T-helper 1 cell treated with Interleukin-12 subunit alpha and Interleukin-12 subunit beta and Interleukin-4 antibody, amounts not matched to agents 30 ng/mL and 1 ng/mL, for 36 hours (primary cell): ENCODE measurements around the gene TMEM143. TPM values are rescaled to one million over a fixed set of nuclear protein-coding genes. Genes with fewer than 3 reads are reported as not detected.
"Not testable (repeated sequence)": the region's sequence is repeated elsewhere in the genome, so short reads cannot be mapped to it uniquely, and the experiment has no call there.

Experiments used
- intact Hi-C: fragments of 100-400 bp; cut with micrococcal nuclease; formaldehyde crosslinking; loops from one replicate; pipeline ENCODE4 v1.15.1; 2024
- total RNA-seq: library from RNA; stranded (reverse); gene quantifications from 2 replicates; pipeline ENCODE4 v1.2.3, GENCODE V29; 2022

TMEM143 gene
- total RNA-seq, 1 donor from 2014 or later: 14.7 TPM

GRCh38 chr19:48332351-48332661 lies 31.4 kb downstream of the TMEM143 start:
- intact Hi-C loops: loop anchor here (1.0 to 5.0 kb wide), 7 partner anchors 58 to 305 kb away; partner anchors contain the start of genes DBP, KDELR1, LMTK3 and RPL18

DNA sequence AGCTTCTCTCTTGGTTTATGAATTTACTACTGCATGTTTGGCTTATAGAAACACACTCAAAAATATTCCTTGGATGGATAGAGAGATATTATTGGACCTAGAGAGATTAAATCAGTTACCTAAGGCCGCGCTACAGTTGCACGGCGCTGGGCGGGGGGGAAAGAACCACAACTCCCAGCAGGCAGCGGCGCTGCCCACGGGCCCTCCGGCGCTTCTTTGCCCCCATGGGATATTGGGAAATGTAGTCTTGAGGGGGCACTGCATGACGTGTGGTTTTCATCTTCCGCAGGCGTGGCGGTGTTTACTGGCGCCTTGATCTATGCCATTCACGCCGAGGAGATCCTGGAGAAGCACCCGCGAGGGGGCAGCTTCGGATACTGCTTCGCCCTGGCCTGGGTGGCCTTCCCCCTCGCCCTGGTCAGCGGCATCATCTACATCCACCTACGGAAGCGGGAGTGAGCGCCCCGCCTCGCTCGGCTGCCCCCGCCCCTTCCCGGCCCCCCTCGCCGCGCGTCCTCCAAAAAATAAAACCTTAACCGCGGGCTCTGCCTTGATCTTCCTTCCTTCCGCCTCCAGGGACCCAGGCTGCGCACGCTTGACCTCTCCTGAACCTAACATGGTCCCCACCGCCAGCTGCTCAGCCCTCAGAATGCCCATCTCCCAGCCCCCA lies 33.6 kb downstream of the TMEM143 start:
- intact Hi-C loops: loop anchor here (1.0 to 5.0 kb wide), 5 partner anchors 33 to 307 kb away; partner anchors contain the start of genes DBP, GRWD1, LMTK3 and TMEM143

GRCh38 chr19:48329167-48329891 lies 34.4 kb downstream of the TMEM143 start:
- intact Hi-C loops: loop anchor here (10.0 kb wide), 1 partner anchor 545 kb away; the partner anchor contains the start of gene PPP1R15A

DNA sequence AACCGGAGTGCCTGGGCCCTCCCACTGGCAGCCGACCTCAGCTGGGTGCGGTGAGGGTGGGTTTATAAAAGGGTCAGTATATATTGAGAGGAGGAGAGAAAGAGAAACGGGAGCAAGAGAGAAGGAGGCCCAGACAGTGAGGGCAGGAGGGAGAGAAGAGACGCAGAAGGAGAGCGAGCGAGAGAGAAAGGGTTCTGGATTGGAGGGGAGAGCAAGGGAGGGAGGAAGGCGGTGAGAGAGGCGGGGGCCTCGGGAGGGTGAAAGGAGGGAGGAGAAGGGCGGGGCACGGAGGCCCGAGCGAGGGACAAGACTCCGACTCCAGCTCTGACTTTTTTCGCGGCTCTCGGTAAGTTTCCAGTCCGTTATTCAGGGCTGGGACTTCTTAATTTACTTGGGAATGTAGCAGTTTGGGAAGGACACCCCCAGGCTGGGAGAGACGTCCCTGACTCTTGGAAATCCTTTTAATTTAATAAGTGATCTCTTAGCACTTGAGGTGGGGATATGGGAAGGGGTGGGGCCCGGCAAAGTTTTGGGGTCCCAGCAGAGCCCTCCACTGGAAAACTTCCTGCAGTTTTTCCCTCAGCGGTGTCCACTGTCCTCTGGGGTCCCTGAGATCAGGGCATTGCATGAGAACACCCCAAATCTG lies 38.4 kb downstream of the TMEM143 start, which contains the start of gene EMP3:
Gene EMP3 (plus strand): TSS at position 288 of the 646 bp plus-strand sequence. CDS start 1,293 bp downstream, outside the sequence.
- intact Hi-C loops: loop anchor here (2.0 to 10.0 kb wide), 2 partner anchors 293 to 549 kb away; partner anchors contain the start of genes PPP1R15A, RPL18 and SPHK2

- intact Hi-C loops: loop anchor here (1.0 to 10.0 kb wide), 16 partner anchors 11 to 1545 kb away; partner anchors contain the start of genes CYTH2, GRWD1, GYS1 and KDELR1
These were observed 41.8 kb downstream of the TMEM143 start for GRCh38 chr19:48321622-48322591.

DNA sequence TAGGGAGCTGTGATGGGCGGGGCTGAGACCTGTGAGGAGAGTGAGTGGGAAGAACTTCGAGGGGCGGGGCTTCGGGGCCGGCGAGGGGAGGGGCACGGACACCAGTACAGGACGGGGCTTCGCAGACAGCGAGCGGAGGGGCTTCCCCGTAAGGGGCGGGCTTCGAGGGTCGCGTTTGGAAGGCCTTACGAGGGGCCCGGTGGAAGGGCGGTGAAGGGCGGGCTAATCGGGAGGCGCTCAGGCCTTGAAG lies 42.4 kb downstream of the TMEM143 start:
- intact Hi-C loops: loop anchor here (1.0 to 10.0 kb wide), 14 partner anchors 12 to 1546 kb away; partner anchors contain the start of genes CYTH2, GRWD1, GYS1 and LIG1

DNA sequence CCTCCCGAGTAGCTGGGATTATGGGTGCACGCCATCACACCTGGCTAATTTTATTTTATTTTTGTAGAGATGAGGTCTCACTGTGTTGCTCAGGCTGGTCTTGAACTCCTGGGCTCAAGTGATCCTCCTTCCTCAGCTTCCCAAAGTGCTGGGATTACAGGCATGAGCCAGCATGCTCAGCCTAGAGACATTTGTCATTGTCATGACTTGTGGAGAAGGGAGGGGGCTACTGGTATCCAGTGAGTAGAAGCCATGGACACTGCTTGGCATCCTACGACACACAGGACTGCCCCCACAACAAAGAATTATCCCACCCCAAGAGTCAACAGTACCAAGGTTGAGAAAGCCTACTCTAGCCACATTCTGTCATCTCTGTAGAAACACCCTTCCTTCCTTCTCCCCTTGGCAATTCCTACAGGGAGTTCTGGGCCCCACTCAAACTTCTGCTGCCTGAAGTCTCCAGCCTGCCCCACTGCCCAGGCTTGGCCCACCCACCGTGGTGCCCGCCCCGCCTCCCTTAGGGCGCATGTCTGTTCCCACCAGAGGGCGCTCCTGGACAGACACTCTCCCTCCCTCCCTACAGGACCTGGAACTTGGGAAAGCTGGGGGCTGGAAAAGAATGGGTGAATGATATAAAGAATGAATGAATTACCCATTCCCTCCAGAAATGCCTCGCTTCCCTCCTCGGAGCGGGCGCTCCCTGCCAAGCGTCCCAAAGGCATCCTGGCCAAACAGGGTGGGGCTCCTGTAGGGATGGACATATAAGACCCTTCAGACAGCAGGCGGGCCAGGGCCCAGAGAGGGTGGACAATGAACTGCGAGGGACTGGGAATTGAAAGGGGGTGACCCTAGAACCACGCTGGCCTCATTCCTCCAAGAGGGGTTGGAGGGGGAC lies 43.8 kb downstream of the TMEM143 start:
- intact Hi-C loops: loop anchor here (2.0 to 10.0 kb wide), 7 partner anchors 31 to 1547 kb away; partner anchors contain the start of genes LIG1, PNKP, PPP1R15A and ZSWIM9

DNA sequence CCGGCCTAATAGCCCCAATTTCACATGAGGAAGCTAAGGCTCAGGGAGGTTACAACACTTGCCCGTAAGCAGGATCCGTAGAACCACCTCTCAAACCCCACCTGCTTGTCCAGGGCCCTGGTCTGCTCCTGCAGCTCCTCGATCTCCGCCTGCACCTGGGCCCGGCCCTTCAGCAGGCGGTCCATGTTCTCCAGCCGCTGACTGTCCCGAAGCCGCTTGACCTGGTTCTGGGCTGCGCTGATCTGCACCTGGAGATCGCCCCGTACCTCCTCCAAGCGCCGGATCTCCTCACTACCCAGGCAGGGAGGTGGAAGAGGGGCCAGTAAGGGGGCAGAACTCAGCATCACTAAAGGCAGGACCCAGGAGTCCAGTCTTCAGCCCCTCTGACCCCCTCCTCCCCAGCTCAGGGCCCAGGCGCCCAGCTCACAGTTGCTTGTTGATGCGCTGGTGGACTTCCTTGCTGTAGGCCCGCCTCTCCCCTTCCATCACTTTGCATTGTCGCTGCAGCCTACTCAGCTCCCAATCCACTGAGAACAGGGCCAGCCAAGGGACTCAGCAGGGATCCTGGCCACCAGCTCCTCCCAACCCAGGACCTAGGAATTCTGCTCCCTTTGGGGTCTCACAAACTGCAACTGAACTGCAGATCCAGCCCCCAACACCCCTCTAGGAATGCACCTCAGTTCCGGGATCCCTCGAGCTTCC lies 45.3 kb downstream of the TMEM143 start:
- intact Hi-C loops: no loop called here

GRCh38 chr19:48317708-48317960 lies 46.1 kb downstream of the TMEM143 start:
- intact Hi-C loops: not testable (repeated sequence)

GRCh38 chr19:48315712-48316111 lies 48.0 kb downstream of the TMEM143 start:
- intact Hi-C loops: no loop called here

DNA sequence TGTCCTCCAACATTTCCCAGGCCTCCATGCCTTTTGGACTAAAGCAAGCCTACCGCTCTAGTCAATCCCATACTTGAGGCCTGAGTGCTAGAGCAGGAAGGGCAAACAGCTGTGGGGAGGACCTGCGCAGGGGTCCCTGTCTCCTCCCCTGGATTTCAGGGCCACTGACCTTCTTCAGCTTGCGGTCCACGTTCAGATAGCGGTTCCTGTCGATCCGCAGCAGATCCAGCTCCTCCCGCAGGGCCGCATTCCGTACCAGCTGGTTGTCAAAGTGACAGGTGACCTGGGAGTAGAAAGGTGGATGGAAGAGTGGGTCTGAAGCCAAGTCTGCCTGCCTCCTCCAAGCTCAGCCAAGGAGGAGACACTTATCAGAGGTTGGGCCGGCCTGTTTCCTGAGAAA lies 52.4 kb downstream of the TMEM143 start:
- intact Hi-C loops: no loop called here

DNA sequence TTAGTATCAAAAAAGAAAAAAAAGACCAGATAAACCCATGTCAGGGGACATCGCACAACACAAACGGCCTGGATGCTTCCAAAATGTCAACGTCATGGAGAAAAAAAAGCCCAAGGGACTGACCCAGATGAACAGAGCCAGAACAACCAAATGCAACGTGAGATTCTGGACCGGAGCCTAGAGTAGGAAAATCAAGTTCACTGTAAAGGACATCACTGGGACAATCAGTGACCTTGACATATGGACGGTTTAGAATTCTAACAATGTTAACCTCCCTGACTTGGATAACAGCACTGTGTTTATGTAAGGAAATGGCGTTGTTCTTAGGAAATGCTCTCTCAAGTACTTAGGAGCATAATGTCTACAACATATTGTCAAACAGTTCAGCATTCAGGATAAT lies 53.5 kb downstream of the TMEM143 start:
- intact Hi-C loops: no loop called here

DNA sequence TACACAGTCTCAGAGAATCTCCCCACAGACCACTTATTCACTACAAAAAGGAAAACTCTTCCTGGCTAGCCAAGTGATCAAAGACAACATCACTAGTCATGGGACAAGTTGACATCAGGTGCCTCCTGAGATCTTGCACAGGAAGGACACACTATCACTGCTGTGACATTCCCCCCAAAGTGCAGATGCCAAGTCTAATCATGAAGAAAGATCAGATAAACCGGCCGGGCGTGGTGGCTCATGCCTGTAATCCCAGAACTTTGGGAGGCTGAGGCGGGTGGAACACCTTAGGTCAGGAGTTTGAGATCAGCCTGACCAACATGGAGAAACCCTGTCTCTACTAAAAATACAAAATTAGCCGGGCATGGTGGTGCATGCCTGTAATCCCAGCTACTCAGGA lies 54.0 kb downstream of the TMEM143 start:
- intact Hi-C loops: not testable (repeated sequence)

GRCh38 chr19:48308631-48309586 lies 54.8 kb downstream of the TMEM143 start:
- intact Hi-C loops: no loop called here

DNA sequence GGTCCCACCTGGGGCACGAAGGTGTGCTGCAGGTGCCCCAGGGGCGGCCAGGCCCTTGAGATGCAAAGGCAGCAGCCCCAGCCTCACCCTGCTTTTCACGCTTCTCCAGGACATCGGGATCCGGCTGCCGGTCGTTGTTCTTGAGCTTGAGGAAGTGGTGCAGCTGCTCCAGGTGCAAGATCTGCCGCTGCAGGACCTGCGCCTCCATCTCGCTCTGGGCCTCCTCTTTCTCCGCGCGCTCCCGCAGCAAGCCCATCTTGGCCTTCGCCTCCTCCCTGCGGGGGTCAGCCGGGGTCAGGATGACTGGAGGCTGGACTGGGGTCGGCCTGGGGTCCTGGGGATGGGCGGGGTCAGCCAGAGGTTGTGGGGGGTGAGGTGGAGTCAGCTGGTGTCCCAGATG lies 59.9 kb downstream of the TMEM143 start:
- intact Hi-C loops: no loop called here

- intact Hi-C loops: no loop called here
These were observed 60.4 kb downstream of the TMEM143 start for GRCh38 chr19:48303367-48303766.

DNA sequence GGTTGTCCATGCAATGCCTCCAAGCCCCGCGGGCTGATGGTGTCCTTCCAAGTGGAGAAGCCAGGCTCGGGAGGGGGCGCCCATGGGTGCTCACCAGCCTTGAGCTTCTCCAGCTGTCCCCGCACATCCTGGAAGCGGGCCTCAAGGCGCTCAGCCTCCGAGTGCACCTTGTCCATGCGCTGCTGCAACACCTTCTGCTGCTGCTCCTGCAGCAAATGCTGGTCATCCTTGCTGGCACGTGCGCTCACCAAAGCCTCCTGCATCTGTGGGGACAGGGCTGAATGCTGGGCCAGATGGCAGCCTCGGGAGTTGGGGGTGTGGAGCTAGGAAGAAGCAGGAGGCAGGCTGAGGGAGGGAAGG lies 61.2 kb downstream of the TMEM143 start:
- intact Hi-C loops: no loop called here

- intact Hi-C loops: no loop called here
These were observed 61.7 kb downstream of the TMEM143 start for GRCh38 chr19:48301886-48302599.
